ENCODE data around the gene JAML.
A peak's percentile ranks its signal among the peaks of the same experiment; 100 is the strongest.

The JAML gene

DNA sequence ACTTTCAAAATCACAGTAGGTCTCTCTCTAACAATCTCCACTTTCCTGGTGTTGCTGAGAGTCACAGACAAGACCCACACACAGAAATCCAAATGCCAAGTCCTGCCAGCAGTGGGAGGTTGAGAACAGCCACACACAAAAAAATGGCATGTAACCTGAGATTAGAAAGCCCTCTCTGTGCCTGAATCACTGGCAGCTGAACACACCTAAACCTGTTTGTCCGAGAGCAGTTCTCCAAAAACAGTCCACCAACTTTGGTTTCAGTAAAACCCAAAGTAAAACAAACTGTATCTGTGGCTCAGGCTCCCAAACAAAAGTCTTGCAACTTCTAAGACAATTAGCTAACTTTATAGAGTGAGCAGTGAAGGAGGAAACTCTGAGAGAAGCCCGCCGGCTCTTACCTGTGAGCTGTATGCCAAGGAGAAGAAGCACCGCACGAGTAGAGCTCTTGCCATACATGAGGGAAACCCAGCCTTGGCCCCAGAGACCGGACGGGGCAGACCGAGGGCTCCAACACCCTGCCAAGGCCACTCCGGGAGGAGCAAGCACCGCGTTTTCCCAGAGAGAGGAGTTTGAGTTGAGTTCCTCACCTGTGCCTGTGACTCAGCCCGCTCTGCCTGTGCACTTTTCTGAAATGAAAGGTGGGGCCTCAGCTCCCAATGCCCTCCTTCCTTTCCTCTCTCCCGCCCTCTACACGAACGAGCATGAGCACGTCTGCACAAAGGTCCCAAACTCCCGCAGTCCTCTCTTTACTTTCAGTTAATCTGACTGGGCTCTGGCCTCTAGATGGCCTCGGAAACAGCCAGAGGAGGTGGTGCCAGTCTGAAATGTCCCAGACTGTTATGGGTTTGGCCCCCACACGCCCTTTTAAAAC lies 39.1 kb upstream of the JAML start, which contains the start of gene MPZL2:
Gene MPZL2, minus strand, starts transcription at position 603 of the 874 bp plus-strand sequence. Its CDS starts 144 bp downstream, at position 459.
- TF ChIP-seq, protein P1, sequence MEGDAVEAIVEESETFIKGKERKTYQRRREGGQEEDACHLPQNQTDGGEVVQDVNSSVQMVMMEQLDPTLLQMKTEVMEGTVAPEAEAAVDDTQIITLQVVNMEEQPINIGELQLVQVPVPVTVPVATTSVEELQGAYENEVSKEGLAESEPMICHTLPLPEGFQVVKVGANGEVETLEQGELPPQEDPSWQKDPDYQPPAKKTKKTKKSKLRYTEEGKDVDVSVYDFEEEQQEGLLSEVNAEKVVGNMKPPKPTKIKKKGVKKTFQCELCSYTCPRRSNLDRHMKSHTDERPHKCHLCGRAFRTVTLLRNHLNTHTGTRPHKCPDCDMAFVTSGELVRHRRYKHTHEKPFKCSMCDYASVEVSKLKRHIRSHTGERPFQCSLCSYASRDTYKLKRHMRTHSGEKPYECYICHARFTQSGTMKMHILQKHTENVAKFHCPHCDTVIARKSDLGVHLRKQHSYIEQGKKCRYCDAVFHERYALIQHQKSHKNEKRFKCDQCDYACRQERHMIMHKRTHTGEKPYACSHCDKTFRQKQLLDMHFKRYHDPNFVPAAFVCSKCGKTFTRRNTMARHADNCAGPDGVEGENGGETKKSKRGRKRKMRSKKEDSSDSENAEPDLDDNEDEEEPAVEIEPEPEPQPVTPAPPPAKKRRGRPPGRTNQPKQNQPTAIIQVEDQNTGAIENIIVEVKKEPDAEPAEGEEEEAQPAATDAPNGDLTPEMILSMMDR (IDR thresholded peaks at IDR 0.05; ENCODE audit: insufficient read depth, missing control alignments), result no peak
- DNase-seq (ENCODE audit: insufficient read length, low spot score) (no peak), FAIRE-seq (no peak)

DNA sequence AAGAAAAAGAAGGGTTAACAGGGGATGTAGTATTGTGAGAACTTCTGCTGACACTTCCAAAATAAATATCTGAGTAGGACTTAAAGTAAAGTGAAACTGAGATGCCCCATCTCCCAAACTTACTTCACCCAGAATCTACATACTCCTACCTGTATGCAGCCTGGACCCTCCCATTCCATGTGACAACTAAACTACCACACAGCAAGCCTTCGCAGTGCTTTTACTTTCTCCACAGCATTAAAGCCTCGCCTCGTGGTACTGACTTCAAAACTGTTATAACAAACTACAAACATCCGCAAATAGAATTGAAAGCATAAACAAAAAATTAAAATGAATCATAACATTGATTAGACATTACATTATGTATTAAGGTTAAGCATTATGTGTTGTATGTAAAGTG lies 38.3 kb upstream of the JAML start:
- TF ChIP-seq, protein P1 (IDR thresholded peaks at IDR 0.05; ENCODE audit: insufficient read depth, missing control alignments), result no peak
- no peak for DNase-seq (ENCODE audit: insufficient read length, low spot score)
- FAIRE-seq, result no peak

DNA sequence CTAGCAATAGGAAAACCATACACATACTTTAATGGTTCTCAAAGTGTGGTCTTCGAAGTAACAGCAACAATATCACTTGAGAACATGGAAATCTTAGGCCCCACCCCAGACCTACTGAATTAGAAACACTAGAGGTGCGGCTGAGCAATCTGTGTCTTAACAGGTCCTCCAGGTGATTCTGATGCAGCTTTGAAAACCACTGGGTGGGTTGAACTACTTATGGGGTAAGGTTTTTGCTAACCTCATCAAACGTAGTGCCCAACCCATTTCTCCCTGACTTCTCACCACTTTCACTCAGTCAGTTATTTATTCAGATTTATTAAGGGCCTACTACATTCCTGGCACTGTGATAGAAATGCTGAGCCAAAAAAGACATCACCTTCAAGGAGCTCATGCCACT lies 35.5 kb upstream of the JAML start:
- no peak for FAIRE-seq
- no peak for DNase-seq (ENCODE audit: insufficient read length, low spot score)
- TF ChIP-seq, protein P1 (IDR thresholded peaks at IDR 0.05; ENCODE audit: insufficient read depth, missing control alignments), result no peak

DNA sequence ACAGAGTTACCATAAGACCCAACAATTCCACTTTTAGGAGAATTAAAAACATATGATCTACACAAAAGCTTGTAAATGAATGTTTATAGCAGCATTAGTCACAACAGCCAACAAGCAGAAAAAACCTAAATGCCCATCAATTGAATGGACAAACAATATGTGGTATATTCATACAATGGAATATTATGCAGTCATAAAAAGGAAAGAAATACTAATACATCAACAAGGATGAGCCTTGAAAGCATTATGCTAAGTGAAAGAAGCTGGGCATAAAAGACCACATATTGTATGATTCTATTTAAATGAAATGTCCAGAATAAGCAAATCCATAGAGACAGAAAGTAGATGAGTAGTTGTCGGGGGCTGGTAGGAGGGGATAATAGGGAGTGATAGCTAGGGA lies 34.3 kb upstream of the JAML start:
- TF ChIP-seq, protein P1 (IDR thresholded peaks at IDR 0.05; ENCODE audit: insufficient read depth, missing control alignments), result no peak
- FAIRE-seq (no peak), DNase-seq (ENCODE audit: insufficient read length, low spot score) (no peak)

DNA sequence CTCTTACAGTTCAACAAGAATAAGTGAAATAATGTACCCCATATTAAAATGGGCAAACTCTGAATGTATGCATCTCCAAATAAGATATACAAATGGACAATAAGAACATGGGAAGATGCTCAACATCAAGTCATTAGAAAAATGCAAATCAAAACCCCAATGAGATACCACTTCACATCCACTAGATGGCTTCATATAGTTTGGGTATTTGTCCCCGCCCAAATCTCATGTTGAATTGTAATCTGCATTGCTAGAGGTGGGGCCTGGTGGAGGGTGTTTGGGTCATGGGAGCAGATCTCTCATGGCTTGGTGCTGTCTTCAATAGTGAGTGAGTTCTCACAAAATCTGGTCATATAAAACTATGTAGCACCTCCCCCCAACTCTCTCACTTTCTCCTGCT lies 33.6 kb upstream of the JAML start:
- FAIRE-seq, result no peak
- TF ChIP-seq, protein P1 (IDR thresholded peaks at IDR 0.05; ENCODE audit: insufficient read depth, missing control alignments), result no peak
- no peak for DNase-seq (ENCODE audit: insufficient read length, low spot score)

DNA sequence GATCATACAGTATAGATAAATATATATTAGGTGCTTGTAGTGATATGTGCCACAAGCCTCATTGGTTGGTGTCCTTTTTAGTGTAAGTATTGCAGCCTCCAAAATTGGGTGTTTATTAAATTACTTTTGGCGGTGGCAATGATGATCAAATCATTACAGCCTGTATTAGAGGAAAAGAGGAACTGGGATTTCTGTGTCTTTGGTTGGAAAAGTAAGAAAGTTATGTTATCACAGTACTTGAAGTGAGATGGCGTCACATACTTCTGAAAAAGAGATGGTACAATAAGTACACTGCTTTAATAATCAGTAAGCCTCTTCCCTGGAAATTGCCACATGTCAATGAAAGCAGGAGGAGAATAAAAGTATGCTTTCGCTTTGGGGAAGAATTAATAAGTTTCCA lies 27.9 kb upstream of the JAML start:
- DNase-seq (ENCODE audit: insufficient read length, low spot score) (no peak), FAIRE-seq (peak; percentile 32)
- TF ChIP-seq, protein P1 (IDR thresholded peaks at IDR 0.05; ENCODE audit: insufficient read depth, missing control alignments), result no peak
